Thyroid gland (tissue), 4 donors: ENCODE measurements around the gene ARGLU1.

ENCODE experiments used
- CTCF ChIP-seq, 6 experiments: fragments of 200-600 bp in 3 of 6; fragments of 450-650 bp in 3 of 6; sonication (generic) in 3 of 6; IDR thresholded peaks; one replicate each; pipeline ENCODE4 v1.5.1; 2016 to 2019; ENCODE audit warnings: antibody characterized with exemption in 6 of 6, mild to moderate bottlenecking in 2 of 6, inconsistent platforms in 1 of 6, moderate library complexity in 1 of 6
- POLR2A ChIP-seq, 2 donors: fragments of 450-650 bp; IDR thresholded peaks; one replicate each; pipeline ENCODE4 v1.6.1; 2017; ENCODE audit warnings: antibody characterized with exemption in 2 of 2, mild to moderate bottlenecking in 2 of 2, moderate library complexity in 1 of 2

DNA sequence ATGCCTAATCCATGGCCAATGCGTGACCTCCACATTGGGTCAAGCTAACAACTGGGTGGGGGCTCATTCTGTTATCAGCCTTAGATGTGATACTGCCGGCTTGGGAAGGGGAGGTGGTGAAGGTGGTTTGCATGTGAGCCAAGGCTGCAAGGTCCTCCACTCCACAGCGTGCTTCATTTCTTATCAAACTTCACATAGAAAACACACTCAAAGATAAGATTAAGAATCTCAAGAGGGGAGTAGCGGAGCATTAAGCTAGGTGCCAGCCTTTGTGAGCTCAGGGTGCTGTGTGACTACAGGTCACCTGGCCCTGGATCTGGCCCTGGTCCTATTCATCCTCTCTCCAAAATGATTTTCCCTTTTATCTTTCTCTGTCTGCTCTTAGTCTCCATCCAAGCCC is 13.3 kb upstream of the ARGLU1 start:
- TF ChIP-seq CTCF (IDR thresholded peaks at IDR 0.05) = no peak
- no peak for TF ChIP-seq POLR2A (IDR thresholded peaks at IDR 0.05)
